Colonic mucosa (tissue), 4 donors: ENCODE measurements around the gene TREM2. TPM values are rescaled to one million over a fixed set of nuclear protein-coding genes. Genes with fewer than 3 reads are reported as not detected.

ENCODE experiments used
- DNase-seq: peaks from one replicate; pipeline ENCODE4 v3.0.0-alpha.2; 2020
- H3K27ac ChIP-seq: fragments of 200-600 bp; one replicate; pipeline ENCODE4 v1.8.0; 2021
- H3K27me3 ChIP-seq: fragments of 200-600 bp; one replicate; pipeline ENCODE4 v1.8.0; 2021
- H3K36me3 ChIP-seq: fragments of 200-600 bp; one replicate; pipeline ENCODE4 v1.8.0; 2021
- H3K4me1 ChIP-seq: fragments of 200-600 bp; one replicate; pipeline ENCODE4 v1.8.0; 2021; ENCODE audit warnings: mild to moderate bottlenecking
- H3K4me3 ChIP-seq: fragments of 200-600 bp; one replicate; pipeline ENCODE4 v1.8.0; 2021
- H3K9ac ChIP-seq, 2 donors: one replicate each; pipeline ENCODE4 v1.7.0; 2013; ENCODE audit warnings: control low read depth in 2 of 2, low read depth in 2 of 2, low read length in 2 of 2
- H3K9me3 ChIP-seq: fragments of 200-600 bp; one replicate; pipeline ENCODE4 v1.8.0; 2021
- intact Hi-C: fragments of 100-400 bp; cut with DNase I; formaldehyde crosslinking; loops from one replicate; pipeline ENCODE4 v1.14.1; 2022
- total RNA-seq, 2 donors: library from RNA; stranded (reverse); fragmentation: NEBNext Ultra II Directional in 1 of 2; extraction: Animal tissue kit (Norgen Biotek cat#: 25700) in 1 of 2; gene quantifications; one replicate each; pipeline ENCODE4 v1.2.1, GENCODE V29; 2021
- TF ChIP-seq, protein P1 (sequence below): fragments of 200-600 bp; IDR thresholded peaks from one replicate; pipeline ENCODE4 v1.8.0; 2022; ENCODE audit warnings: antibody characterized with exemption, mild to moderate bottlenecking
- donor health status: healthy.
- donor health status: DM: no; HTN: no; CAD: no.
- donor health status: DM: no; HTN: no; CAD: no.

The TREM2 gene
- total RNA-seq, 2 donors from 2014 or later, result 0.88 TPM; not detected in 1

DNA sequence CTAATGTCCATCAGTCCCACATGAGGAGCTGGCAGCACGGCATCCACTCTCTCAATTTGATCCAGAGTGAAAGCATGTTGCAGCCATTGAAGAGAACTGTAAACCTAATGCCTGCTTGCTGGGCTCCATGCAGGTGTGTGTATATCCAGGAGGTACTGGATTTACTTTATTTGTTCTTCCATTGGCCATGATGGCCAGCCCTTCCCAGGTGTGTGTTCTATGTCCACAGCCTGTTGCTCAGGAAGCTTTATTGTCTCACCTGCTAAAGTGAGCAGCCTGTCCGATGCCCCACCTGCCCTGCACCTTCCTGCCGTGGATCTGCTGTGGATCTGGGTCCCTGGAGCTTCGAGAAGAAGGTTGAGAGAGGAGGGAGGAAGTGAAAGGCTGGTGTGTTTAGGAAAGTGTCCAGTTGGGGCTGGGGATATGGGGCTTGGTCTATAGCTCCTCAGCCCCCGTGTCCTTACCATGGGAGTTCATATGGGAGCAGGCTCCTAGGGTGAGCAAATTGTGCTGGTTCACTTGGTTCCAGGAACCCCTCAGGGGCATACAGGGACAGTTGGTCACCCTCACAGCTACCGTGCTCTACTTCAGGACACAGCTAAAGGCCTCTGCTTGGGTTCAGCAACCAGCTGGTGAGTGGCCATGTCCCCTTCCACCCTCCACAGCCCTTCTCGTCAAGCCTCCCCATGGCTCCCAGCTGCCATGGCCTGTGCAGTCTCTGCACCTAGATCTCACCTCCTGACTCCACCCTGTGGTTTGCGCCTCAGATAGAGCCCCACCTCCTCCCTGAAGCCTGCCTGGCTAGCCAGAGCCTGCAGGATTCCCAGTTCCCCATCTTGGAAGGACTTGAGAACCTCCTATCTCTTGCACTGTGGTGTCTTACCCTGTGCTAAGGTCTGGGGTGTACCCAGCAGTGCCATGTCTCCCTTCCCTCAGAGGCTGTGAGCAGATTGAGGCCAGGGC lies 25.3 kb upstream of the TREM2 start:
- TF ChIP-seq, protein P1, sequence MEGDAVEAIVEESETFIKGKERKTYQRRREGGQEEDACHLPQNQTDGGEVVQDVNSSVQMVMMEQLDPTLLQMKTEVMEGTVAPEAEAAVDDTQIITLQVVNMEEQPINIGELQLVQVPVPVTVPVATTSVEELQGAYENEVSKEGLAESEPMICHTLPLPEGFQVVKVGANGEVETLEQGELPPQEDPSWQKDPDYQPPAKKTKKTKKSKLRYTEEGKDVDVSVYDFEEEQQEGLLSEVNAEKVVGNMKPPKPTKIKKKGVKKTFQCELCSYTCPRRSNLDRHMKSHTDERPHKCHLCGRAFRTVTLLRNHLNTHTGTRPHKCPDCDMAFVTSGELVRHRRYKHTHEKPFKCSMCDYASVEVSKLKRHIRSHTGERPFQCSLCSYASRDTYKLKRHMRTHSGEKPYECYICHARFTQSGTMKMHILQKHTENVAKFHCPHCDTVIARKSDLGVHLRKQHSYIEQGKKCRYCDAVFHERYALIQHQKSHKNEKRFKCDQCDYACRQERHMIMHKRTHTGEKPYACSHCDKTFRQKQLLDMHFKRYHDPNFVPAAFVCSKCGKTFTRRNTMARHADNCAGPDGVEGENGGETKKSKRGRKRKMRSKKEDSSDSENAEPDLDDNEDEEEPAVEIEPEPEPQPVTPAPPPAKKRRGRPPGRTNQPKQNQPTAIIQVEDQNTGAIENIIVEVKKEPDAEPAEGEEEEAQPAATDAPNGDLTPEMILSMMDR, result no peak
- Histone ChIP-seq H3K4me1 (no peaks in the 10 kb centered on the region), H3K9ac (no peak overlapping the region), H3K4me3 (no peak overlapping the region), H3K27me3 (no peaks in the 10 kb centered on the region), H3K36me3 (no peaks in the 10 kb centered on the region), H3K27ac (no peak overlapping the region), H3K9me3 (no peaks in the 10 kb centered on the region)
- no peak for DNase-seq
- intact Hi-C loops, result no loop called here

DNA sequence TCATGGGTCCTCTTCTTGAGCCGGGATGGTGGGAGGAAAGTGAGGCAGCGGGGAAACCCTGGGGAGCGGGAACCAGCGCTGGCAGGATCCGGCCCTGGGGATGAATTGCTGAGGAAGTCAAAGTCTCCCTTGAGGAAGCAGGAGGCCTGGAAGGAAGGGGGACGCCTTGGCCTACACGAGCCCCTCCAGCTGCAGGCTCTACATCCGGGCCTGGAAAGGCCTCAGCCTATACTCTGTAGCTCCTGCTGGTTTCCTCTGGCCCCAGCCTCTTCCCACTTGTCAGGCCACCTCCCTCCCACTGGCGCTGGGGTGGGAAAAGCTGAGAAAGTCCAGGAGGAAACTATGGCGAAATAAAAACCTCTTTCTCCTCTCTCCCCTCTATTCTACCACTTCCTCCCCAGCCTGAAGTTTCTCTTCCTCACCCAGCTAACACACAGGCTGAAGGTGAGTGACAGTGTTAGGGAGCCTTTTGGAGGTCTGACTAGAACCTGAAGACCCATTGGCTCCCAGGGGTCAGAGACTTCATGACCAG lies 23.2 kb upstream of the TREM2 start:
- Histone ChIP-seq H3K4me1 (no peaks in the 10 kb centered on the region), H3K27ac (no peak overlapping the region), H3K9me3 (no peaks in the 10 kb centered on the region), H3K9ac (no peak overlapping the region), H3K4me3 (no peak overlapping the region), H3K36me3 (no peaks in the 10 kb centered on the region), H3K27me3 (no peaks in the 10 kb centered on the region)
- no peak for DNase-seq
- intact Hi-C loops, result no loop called here
- TF ChIP-seq, protein P1, result no peak

DNA sequence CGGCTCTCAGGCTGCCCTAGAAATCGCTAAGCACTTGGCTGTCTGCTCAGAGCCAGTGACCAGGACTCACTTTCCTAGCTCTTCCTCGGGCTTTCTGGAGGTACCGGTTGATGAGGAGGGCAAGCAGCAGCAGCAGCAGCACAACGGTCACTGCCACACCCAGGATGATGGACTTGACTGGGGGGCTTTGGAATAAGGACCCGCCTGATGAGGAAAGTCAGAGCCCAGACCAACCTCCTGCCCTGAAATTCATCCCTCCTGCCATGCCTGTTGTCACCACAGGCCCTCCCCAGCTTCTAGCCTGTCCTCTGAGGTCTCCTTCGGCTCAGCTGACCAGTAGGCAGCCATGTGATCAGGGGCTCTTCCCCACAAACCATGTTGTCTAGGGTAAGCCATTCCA lies 21.8 kb upstream of the TREM2 start:
- no peaks in the 10 kb centered on the region for H3K27me3 ChIP-seq
- intact Hi-C loops, result no loop called here
- no peak overlapping the region for H3K9ac ChIP-seq
- H3K27ac ChIP-seq, result no peak overlapping the region
- no peak overlapping the region for H3K4me3 ChIP-seq
- H3K9me3 ChIP-seq, result no peaks in the 10 kb centered on the region
- H3K36me3 ChIP-seq, result no peaks in the 10 kb centered on the region
- DNase-seq, result no peak
- TF ChIP-seq, protein P1, result no peak
- no peaks in the 10 kb centered on the region for H3K4me1 ChIP-seq

DNA sequence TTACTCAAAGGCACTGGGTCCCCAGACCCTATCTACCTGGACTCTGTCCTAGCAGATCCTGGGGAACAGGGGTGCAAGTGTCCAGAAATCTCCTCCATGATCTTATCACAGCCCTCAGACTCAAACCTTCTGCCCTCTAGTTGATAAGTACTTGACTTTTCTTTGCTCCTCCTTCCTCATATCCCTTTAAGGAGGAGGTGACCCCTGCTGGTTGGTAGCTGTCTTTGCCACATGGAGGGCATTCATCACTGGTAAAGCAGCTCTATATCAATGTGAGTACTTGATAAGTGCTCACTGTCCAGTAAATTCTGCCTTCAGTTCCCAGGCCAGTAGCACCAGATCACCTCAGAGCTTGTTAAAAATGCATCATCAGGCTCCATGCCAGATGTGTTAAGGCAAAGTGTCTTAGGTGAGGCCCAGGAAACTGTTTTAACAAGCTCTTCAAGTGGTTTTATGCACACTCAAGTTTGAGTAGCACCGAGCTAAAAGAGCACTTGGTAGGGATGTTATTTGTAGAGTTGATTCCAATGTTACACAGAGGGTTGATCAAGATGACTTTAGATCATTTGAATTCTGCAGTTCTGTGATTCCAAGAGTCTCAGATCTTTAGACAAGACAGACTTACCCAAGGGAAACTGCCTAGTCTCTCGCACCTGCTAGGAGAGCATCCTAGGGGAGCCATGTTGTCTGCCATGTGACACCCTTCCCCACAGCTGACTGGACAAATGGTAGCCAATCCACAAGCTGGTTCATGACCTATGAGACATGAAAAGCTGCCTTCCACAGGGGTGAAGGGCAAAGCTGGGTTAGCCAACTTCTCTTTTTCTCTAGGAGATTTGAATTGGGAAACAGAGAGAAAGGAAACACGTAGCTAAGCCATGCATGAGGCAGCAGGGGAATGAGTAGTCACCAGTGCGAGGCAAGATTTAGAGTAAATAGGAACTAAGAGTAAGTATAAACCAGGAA lies 19.4 kb upstream of the TREM2 start:
- intact Hi-C loops, result no loop called here
- H3K36me3 ChIP-seq, result no peaks in the 10 kb centered on the region
- DNase-seq, result peak; percentile 35
- no peak overlapping the region for H3K27ac ChIP-seq
- H3K9me3 ChIP-seq, result no peaks in the 10 kb centered on the region
- H3K4me3 ChIP-seq, result no peak overlapping the region
- H3K4me1 ChIP-seq, result no peaks in the 10 kb centered on the region
- TF ChIP-seq, protein P1, result peak; percentile 53
- no peak overlapping the region for H3K9ac ChIP-seq
- no peaks in the 10 kb centered on the region for H3K27me3 ChIP-seq

DNA sequence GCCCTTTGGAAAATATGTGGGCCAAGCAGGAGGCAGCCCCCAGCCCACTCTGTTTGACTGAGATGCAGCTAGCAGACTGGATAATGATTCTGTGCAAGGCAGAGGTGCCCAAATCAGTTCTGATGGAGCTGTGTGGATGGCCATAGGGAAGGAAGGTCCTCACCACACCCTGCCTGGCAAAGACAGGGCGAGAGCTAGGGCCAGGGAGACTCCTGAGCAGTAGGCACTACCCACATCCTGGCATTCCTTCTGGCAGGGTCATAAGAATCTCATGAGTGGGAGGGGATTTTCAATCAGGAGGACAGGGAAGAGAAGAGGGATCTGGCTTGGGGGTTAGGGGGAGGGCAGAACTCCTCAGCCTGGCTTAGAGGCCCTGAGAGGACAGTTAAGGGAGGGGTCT lies 18.6 kb upstream of the TREM2 start:
- H3K4me3 ChIP-seq, result no peak overlapping the region
- intact Hi-C loops, result no loop called here
- H3K27me3 ChIP-seq, result no peaks in the 10 kb centered on the region

More for the DNA sequence above, 18.6 kb upstream of the TREM2 start:
- Histone ChIP-seq H3K9ac (no peak overlapping the region), H3K9me3 (no peaks in the 10 kb centered on the region), H3K36me3 (no peaks in the 10 kb centered on the region), H3K4me1 (no peaks in the 10 kb centered on the region), H3K27ac (no peak overlapping the region)
- DNase-seq, result no peak
- TF ChIP-seq, protein P1, result no peak
